ENCODE results near the gene ACADM. TPM values are rescaled to one million over a fixed set of nuclear protein-coding genes. Genes with fewer than 3 reads are reported as not detected.

Gene ACADM
- total RNA-seq, 1 experiment from 2014 or later, result 37.9 TPM

DNA sequence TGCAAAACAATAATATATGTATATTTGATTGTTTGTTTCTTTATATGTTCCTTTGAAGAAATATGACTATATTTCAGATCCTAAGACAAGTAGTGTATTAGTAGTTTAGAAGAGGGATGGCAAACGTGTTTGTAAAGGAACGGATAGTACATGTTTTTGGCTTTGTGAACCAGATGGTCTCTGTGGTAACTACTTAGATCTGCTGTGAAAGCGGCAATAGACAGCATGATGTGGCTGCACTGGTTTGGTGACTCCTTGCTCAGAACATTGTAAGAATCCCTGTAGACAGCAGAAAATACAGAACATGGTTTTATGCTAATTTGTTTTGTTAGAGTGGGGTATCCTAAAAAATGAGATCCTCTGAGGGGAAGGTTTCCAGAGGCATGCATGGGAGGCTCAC lies 3.1 kb downstream of the ACADM start (continued):
- TF ChIP-seq FOXP1 (CRISPR knock-in tag; IDR thresholded peaks at IDR 0.05; ENCODE audit: borderline replicate concordance) (no peak), FOXJ3 (CRISPR knock-in tag; IDR thresholded peaks at IDR 0.05; ENCODE audit: borderline replicate concordance) (no peak), ZBTB21 (CRISPR knock-in tag; IDR thresholded peaks at IDR 0.05; ENCODE audit: borderline replicate concordance) (no peak), ZNF396 (CRISPR knock-in tag; IDR thresholded peaks at IDR 0.05; ENCODE audit: borderline replicate concordance) (no peak), IRF2 (CRISPR knock-in tag; IDR thresholded peaks at IDR 0.05; ENCODE audit: borderline replicate concordance, low read depth) (no peak), MXD4 (CRISPR knock-in tag; IDR thresholded peaks at IDR 0.05; ENCODE audit: borderline replicate concordance) (no peak)

DNA sequence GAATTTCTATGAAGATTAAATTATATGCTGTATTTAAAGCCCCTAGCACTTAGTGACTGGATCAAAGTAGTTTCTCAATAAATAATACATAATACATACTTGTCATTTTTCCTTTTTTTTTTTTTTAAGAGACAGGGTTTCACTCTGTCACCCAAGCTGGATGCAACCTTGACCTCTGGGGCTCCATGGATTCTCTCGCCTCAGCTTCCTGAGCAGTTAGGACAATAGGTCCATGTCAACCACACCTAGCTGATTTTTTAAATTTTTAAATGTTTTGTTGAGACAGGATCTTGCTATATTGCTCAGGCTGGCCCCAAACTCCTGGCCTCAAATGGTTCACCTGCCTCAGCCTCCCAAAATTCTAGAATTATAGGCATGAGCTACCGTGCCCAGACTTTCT lies 5.9 kb downstream of the ACADM start:
- TF ChIP-seq, protein P1, sequence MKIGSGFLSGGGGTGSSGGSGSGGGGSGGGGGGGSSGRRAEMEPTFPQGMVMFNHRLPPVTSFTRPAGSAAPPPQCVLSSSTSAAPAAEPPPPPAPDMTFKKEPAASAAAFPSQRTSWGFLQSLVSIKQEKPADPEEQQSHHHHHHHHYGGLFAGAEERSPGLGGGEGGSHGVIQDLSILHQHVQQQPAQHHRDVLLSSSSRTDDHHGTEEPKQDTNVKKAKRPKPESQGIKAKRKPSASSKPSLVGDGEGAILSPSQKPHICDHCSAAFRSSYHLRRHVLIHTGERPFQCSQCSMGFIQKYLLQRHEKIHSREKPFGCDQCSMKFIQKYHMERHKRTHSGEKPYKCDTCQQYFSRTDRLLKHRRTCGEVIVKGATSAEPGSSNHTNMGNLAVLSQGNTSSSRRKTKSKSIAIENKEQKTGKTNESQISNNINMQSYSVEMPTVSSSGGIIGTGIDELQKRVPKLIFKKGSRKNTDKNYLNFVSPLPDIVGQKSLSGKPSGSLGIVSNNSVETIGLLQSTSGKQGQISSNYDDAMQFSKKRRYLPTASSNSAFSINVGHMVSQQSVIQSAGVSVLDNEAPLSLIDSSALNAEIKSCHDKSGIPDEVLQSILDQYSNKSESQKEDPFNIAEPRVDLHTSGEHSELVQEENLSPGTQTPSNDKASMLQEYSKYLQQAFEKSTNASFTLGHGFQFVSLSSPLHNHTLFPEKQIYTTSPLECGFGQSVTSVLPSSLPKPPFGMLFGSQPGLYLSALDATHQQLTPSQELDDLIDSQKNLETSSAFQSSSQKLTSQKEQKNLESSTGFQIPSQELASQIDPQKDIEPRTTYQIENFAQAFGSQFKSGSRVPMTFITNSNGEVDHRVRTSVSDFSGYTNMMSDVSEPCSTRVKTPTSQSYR (CRISPR knock-in tag; IDR thresholded peaks at IDR 0.05), result no peak
- TF ChIP-seq GTF2I (CRISPR knock-in tag; conservative IDR thresholded peaks at IDR 0.05) (no peak), MXD4 (CRISPR knock-in tag; IDR thresholded peaks at IDR 0.05; ENCODE audit: borderline replicate concordance) (no peak), EMX1 (CRISPR knock-in tag; IDR thresholded peaks at IDR 0.05) (no peak), GABPB1 (CRISPR knock-in tag; IDR thresholded peaks at IDR 0.05) (no peak), TCF7 (CRISPR knock-in tag; IDR thresholded peaks at IDR 0.05; ENCODE audit: low read depth) (no peak), ETV6 (CRISPR knock-in tag; IDR thresholded peaks at IDR 0.05) (no peak), KAT7 (CRISPR knock-in tag; IDR thresholded peaks at IDR 0.05; ENCODE audit: borderline replicate concordance) (no peak), NFATC4 (CRISPR knock-in tag; IDR thresholded peaks at IDR 0.05) (no peak), ZNF317 (CRISPR knock-in tag; IDR thresholded peaks at IDR 0.05; ENCODE audit: borderline replicate concordance, low read depth) (no peak)
- TF ChIP-seq, protein P2, sequence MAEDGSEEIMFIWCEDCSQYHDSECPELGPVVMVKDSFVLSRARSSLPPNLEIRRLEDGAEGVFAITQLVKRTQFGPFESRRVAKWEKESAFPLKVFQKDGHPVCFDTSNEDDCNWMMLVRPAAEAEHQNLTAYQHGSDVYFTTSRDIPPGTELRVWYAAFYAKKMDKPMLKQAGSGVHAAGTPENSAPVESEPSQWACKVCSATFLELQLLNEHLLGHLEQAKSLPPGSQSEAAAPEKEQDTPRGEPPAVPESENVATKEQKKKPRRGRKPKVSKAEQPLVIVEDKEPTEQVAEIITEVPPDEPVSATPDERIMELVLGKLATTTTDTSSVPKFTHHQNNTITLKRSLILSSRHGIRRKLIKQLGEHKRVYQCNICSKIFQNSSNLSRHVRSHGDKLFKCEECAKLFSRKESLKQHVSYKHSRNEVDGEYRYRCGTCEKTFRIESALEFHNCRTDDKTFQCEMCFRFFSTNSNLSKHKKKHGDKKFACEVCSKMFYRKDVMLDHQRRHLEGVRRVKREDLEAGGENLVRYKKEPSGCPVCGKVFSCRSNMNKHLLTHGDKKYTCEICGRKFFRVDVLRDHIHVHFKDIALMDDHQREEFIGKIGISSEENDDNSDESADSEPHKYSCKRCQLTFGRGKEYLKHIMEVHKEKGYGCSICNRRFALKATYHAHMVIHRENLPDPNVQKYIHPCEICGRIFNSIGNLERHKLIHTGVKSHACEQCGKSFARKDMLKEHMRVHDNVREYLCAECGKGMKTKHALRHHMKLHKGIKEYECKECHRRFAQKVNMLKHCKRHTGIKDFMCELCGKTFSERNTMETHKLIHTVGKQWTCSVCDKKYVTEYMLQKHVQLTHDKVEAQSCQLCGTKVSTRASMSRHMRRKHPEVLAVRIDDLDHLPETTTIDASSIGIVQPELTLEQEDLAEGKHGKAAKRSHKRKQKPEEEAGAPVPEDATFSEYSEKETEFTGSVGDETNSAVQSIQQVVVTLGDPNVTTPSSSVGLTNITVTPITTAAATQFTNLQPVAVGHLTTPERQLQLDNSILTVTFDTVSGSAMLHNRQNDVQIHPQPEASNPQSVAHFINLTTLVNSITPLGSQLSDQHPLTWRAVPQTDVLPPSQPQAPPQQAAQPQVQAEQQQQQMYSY (CRISPR knock-in tag; IDR thresholded peaks at IDR 0.05), result no peak
- TF ChIP-seq, protein P3, sequence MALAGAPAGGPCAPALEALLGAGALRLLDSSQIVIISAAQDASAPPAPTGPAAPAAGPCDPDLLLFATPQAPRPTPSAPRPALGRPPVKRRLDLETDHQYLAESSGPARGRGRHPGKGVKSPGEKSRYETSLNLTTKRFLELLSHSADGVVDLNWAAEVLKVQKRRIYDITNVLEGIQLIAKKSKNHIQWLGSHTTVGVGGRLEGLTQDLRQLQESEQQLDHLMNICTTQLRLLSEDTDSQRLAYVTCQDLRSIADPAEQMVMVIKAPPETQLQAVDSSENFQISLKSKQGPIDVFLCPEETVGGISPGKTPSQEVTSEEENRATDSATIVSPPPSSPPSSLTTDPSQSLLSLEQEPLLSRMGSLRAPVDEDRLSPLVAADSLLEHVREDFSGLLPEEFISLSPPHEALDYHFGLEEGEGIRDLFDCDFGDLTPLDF (CRISPR knock-in tag; IDR thresholded peaks at IDR 0.05), result no peak
- TF ChIP-seq, protein P4, sequence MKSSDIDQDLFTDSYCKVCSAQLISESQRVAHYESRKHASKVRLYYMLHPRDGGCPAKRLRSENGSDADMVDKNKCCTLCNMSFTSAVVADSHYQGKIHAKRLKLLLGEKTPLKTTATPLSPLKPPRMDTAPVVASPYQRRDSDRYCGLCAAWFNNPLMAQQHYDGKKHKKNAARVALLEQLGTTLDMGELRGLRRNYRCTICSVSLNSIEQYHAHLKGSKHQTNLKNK (CRISPR knock-in tag; IDR thresholded peaks at IDR 0.05), result no peak
- TF ChIP-seq, protein P5, sequence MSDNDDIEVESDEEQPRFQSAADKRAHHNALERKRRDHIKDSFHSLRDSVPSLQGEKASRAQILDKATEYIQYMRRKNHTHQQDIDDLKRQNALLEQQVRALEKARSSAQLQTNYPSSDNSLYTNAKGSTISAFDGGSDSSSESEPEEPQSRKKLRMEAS (CRISPR knock-in tag; IDR thresholded peaks at IDR 0.05), result no peak
- peaks cover 19% of the 10 kb centered on the region for H3K36me3 Mint-ChIP-seq
- no peaks in the 10 kb centered on the region for H3K9me3 Mint-ChIP-seq
- H3K27ac Mint-ChIP-seq, result no peak overlapping the region
- ChIA-PET CTCF (interaction anchor here (1.1 kb wide), 1 partner anchor 116 kb away, joined by 3 read pairs; no protein-coding TSS in a partner anchor), POLR2A (no interaction called here)
- H3K27me3 Mint-ChIP-seq (ENCODE audit: low read depth), result no peaks in the 10 kb centered on the region
- ATAC-seq (no peak), DNase-seq (ENCODE audit: low spot score) (no peak)
- H3K4me1 Mint-ChIP-seq, result peaks cover 21% of the 10 kb centered on the region
- H3K4me3 Mint-ChIP-seq, result no peak overlapping the region

All from WTC11 (cell line).